NCI-H748 (cell line): ENCODE data around the gene DAPK1.

Experiments
- DNase-seq: peaks from one replicate; lab custom pipeline; 2025; ENCODE audit not compliant: unreplicated experiment; lab: John Stamatoyannopoulos, UW

The DAPK1 gene

GRCh38 chr9:87497604-87498045, at the start of gene DAPK1:
TSS of gene DAPK1 (plus strand) at chr9:87497867. CDS start at chr9:87499078, 1,211 bp downstream.
- peak; percentile 88 for DNase-seq

- peak; percentile 58 for DNase-seq
Observed at GRCh38 chr9:87451149-87451548, 46.5 kb upstream of the DAPK1 start.

- DNase-seq = no peak
Observed at GRCh38 chr9:87455407-87455806, 42.3 kb upstream of the DAPK1 start.

GRCh38 chr9:87461256-87461655, 36.4 kb upstream of the DAPK1 start:
- DNase-seq = peak; percentile 51

GRCh38 chr9:87464110-87464991, 33.3 kb upstream of the DAPK1 start:
- DNase-seq = no peak

GRCh38 chr9:87464992-87465378, 32.7 kb upstream of the DAPK1 start:
- DNase-seq = no peak

GRCh38 chr9:87465816-87466215, 31.9 kb upstream of the DAPK1 start:
- DNase-seq = no peak

- no peak for DNase-seq
Observed at GRCh38 chr9:87467187-87467586, 30.5 kb upstream of the DAPK1 start.

- DNase-seq = peak; percentile 57
Observed at GRCh38 chr9:87469793-87470465, 27.7 kb upstream of the DAPK1 start.

GRCh38 chr9:87471746-87472145, 25.9 kb upstream of the DAPK1 start:
- no peak for DNase-seq

GRCh38 chr9:87475463-87475862, 22.2 kb upstream of the DAPK1 start:
- no peak for DNase-seq

- no peak for DNase-seq
Observed at GRCh38 chr9:87478226-87478992, 19.3 kb upstream of the DAPK1 start.

GRCh38 chr9:87479801-87480201, 17.9 kb upstream of the DAPK1 start:
- DNase-seq = no peak

GRCh38 chr9:87481890-87482855, 15.5 kb upstream of the DAPK1 start:
- no peak for DNase-seq

- DNase-seq = no peak
Observed at GRCh38 chr9:87490225-87490624, 7.4 kb upstream of the DAPK1 start.

- no peak for DNase-seq
Observed at GRCh38 chr9:87490907-87491306, 6.8 kb upstream of the DAPK1 start.

GRCh38 chr9:87491523-87491922, 6.1 kb upstream of the DAPK1 start:
- peak; percentile 27 for DNase-seq

GRCh38 chr9:87492642-87493041, 5.0 kb upstream of the DAPK1 start:
- DNase-seq = no peak

- DNase-seq = no peak
Observed at GRCh38 chr9:87494970-87495471, 2.6 kb upstream of the DAPK1 start.

GRCh38 chr9:87497080-87497603, 525 bp upstream of the DAPK1 start:
- DNase-seq = peak; percentile 54
